Activated CD4-positive, alpha-beta T cell treated with anti-CD3 and anti-CD28 coated beads for 36 hours (primary cell): ENCODE measurements around the gene MRGPRG. TPM values are rescaled to one million over a fixed set of nuclear protein-coding genes. Genes with fewer than 3 reads are reported as not detected.

ENCODE experiments used
- ATAC-seq: fragments of 200-7000 bp; cut with Tn5 transposase; one replicate; pipeline ENCODE4 v1.10.0; 2021; ENCODE audit warnings: mild to moderate bottlenecking, moderate library complexity
- CTCF ChIA-PET: fragments of 350-600 bp; sonication (Branson Sonifier 250); formaldehyde crosslinking; loops from one replicate; lab custom pipeline; 2021; ENCODE audit warnings: antibody characterized with exemption; lab: Charles Lee
- POLR2A ChIA-PET: fragments of 350-600 bp; sonication (Branson Sonifier 250); formaldehyde crosslinking; loops from one replicate; lab custom pipeline; 2021; ENCODE audit warnings: antibody characterized with exemption, inconsistent platforms; lab: Charles Lee
- DNase-seq: peaks from one replicate; pipeline ENCODE4 v3.0.0-alpha.2; 2020
- H3K27ac Mint-ChIP-seq: one replicate; pipeline ENCODE4 v1.8.0; 2021; ENCODE audit warnings: mixed read lengths
- H3K27me3 Mint-ChIP-seq: one replicate; pipeline ENCODE4 v1.8.0; 2021; ENCODE audit warnings: mixed read lengths
- H3K36me3 Mint-ChIP-seq: one replicate; pipeline ENCODE4 v1.8.0; 2021; ENCODE audit warnings: low read depth, mixed read lengths
- H3K4me1 Mint-ChIP-seq: one replicate; pipeline ENCODE4 v1.8.0; 2021; ENCODE audit warnings: mixed read lengths
- H3K4me3 Mint-ChIP-seq: one replicate; pipeline ENCODE4 v1.8.0; 2021; ENCODE audit warnings: mild to moderate bottlenecking, moderate library complexity, mixed read lengths
- H3K9me3 Mint-ChIP-seq: one replicate; pipeline ENCODE4 v1.8.0; 2021; ENCODE audit warnings: low read depth, mixed read lengths
- intact Hi-C, 2 experiments: fragments of 100-400 bp; cut with DNase I in 1 of 2; cut with micrococcal nuclease in 1 of 2; formaldehyde crosslinking; loops; one replicate each; pipeline versions ENCODE4 v1.14.2 to v1.15.1; 2022 to 2024; cut with DNase I, micrococcal nuclease
- total RNA-seq, 2 experiments: library from RNA; stranded (reverse); gene quantifications; one replicate each; pipeline ENCODE4 v1.2.3, GENCODE V29; 2021

MRGPRG gene
- total RNA-seq, 2 experiments from 2014 or later, result not detected

DNA sequence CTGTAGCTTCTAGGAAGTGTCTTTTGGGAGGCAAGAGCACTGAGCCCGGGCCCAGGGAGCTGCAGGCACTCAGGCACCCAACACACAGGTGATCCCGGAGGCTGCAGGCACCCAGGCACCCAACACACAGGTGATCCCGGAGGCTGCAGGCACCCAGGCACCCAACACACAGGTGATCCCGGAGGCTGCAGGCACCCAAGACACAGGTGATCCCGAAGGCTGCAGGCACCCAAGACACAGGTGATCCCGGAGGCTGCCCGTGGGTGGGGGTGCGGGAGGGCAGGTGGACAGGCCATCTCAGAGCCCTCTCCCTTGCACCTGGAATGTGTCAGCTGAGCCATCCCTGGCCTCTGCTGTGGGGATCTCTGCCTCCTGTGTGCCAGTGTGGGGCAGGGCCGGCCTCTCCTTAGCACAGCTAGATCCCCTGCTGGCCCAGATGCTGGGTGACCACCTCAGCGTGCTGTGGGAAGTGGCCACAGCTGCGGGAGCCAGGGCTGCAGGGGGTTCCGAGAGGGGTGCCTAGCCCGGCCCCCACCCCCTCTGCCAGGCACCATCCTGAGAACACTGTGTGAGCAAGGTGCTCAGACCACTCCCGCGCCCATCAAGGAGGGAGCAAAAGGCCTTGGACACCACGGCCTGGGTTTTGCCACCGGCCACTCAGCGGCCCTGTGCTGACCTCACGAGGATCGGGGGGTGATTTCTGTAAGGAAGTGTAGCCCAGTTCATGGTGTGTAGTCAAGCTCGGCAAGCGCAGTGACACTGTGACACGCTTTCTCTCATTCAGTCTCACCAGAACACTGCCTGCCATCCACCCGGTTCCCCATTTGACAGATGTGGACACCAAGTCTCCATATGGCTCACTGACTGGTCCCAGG, 14.2 kb downstream of the MRGPRG start:
- no peak for ATAC-seq
- H3K27ac Mint-ChIP-seq, result no peak overlapping the region
- no peaks in the 10 kb centered on the region for H3K9me3 Mint-ChIP-seq
- ChIA-PET CTCF (interaction anchor here (0.6 kb wide), 1 partner anchor 51 kb away, joined by 3 read pairs; no protein-coding TSS in a partner anchor), POLR2A (no interaction called here)
- peaks cover 11% of the 10 kb centered on the region for H3K27me3 Mint-ChIP-seq
- H3K36me3 Mint-ChIP-seq, result no peaks in the 10 kb centered on the region
- no peak overlapping the region for H3K4me3 Mint-ChIP-seq
- H3K4me1 Mint-ChIP-seq, result no peaks in the 10 kb centered on the region
- intact Hi-C loops, result no loop called here
- DNase-seq, result no peak

DNA sequence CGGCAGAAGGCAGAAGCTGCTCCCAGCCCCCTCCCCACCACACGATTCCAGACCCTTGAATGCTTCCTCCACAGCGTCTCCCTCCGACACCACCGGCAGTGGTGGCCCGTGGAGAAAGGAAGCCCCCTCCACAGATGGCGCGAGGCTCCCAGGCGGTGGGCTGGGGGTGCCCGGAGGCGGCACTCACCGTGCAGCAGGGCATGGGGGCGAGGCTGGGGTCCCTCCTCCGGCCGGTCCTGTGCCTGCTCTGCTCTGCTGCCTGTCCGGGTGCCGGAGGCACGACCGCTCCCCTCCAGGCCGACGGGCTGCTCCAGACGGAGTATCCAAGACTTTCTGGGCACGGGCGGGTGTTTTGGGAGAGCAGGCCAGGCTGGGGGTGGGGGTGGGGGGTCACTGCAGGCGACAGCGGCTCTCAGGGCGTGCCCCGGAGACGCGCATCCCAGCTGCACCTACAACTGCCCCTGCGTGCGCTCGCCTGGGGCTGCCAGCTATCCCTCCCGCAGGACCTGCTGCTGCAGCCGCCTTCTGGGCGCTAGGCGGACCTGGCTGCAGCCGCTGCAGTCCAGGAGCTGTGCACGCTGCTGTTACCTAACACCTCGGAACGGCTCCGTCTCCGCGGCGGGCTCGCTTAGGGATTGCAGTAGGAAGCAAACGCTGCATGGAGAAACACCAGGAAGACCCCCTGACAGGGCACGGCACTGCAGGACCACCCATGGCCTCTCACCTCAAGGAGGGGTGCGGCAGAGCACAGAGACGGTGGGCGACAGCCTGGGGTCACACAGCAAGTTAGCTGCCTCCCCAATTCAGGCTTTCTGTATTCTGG, 15.2 kb downstream of the MRGPRG start:
- H3K4me3 Mint-ChIP-seq, result no peak overlapping the region
- ChIA-PET POLR2A (no interaction called here), CTCF (interaction anchor here (0.6 kb wide), 2 partner anchors 50 to 65 kb away, joined by 3 to 4 read pairs; no protein-coding TSS in a partner anchor)
- H3K4me1 Mint-ChIP-seq, result no peaks in the 10 kb centered on the region
- intact Hi-C loops, result no loop called here
- H3K36me3 Mint-ChIP-seq, result no peaks in the 10 kb centered on the region
- peaks cover 13% of the 10 kb centered on the region for H3K27me3 Mint-ChIP-seq
- H3K27ac Mint-ChIP-seq, result no peak overlapping the region
- no peak for ATAC-seq
- H3K9me3 Mint-ChIP-seq, result no peaks in the 10 kb centered on the region
- no peak for DNase-seq

DNA sequence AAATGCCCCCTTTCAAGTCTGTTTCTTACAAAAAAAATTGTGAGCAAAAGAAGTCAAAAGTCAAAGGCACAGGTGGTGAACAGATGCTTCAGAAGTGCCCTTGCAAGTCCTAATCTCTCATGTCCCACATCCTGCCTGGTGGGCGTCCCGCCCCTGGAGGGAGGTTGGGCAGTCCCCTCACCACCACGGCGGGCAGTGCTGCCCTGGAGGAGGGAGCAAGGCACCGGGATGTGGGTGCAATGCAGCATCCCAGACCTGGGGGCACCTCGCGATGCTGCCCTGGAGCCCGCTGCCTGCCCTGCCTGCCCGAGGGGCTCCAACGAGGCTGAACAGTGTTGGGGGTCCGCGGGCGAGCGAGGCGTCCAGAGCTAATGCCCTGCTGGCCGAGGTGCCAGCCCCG, 15.9 kb downstream of the MRGPRG start:
- POLR2A ChIA-PET, result no interaction called here
- CTCF ChIA-PET, result no interaction called here
- intact Hi-C loops, result no loop called here
- H3K4me1 Mint-ChIP-seq, result no peaks in the 10 kb centered on the region
- ATAC-seq (no peak), DNase-seq (no peak)
- H3K36me3 Mint-ChIP-seq, result no peaks in the 10 kb centered on the region
- H3K4me3 Mint-ChIP-seq, result no peak overlapping the region
- H3K27ac Mint-ChIP-seq, result no peak overlapping the region
- H3K9me3 Mint-ChIP-seq, result no peaks in the 10 kb centered on the region
- H3K27me3 Mint-ChIP-seq, result peaks cover 14% of the 10 kb centered on the region

DNA sequence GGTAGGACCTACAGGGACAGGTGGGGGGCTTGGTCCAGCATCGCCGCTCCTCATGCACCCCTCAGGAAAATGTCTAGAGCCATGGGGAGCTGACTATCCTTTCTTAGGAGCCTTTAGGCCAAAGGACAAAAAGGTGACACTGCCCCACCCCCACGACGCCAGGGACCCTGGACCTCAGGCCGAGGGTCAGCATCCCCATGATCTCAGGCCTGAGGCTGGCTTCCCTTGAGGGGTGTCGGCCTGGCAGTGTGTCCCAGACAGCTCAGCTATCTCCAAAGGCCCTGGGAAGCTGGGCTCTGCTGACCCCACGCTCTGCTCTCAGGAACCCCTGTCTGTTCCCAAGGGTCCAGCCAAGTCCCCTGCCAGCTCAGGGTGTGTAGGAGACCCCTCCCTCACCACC, 16.3 kb downstream of the MRGPRG start:
- no peaks in the 10 kb centered on the region for H3K9me3 Mint-ChIP-seq
- CTCF ChIA-PET, result no interaction called here

DNA sequence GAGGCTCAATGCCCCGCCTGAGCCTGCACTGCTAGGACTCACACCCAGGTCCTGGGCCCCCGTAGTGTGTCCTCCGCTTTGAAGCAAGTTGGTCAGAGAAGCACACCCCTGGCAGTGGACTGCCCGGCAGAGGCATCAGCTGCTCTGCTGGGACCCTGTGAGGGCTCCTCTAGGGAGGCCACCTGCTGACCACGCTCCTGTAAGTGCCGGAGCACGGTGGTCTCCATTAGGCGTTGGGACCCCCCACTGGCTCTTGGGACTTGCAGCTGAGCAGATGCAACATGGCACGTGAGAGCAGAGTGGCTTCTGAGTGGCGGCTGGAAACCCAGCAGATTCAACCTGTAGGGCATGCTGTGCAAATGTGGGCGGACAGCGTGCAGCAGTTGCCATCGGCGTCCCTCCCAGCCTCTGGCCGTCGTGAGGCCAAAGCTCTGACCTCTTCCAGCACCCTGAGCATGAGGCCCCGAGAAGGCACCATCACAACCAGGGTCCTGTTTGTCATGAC, 16.9 kb downstream of the MRGPRG start:
- ATAC-seq (no peak), DNase-seq (no peak)
- Mint-ChIP-seq H3K9me3 (no peaks in the 10 kb centered on the region), H3K4me3 (no peak overlapping the region), H3K27me3 (peaks cover 14% of the 10 kb centered on the region), H3K27ac (no peak overlapping the region), H3K4me1 (no peaks in the 10 kb centered on the region), H3K36me3 (no peaks in the 10 kb centered on the region)
- intact Hi-C loops, result no loop called here
- ChIA-PET POLR2A (no interaction called here), CTCF (no interaction called here)

More for the DNA sequence above, 16.3 kb downstream of the MRGPRG start:
- Mint-ChIP-seq H3K36me3 (no peaks in the 10 kb centered on the region), H3K27me3 (peaks cover 14% of the 10 kb centered on the region), H3K4me3 (no peak overlapping the region), H3K4me1 (no peaks in the 10 kb centered on the region), H3K27ac (no peak overlapping the region)
- POLR2A ChIA-PET, result no interaction called here
- intact Hi-C loops, result no loop called here
- ATAC-seq (no peak), DNase-seq (no peak)

DNA sequence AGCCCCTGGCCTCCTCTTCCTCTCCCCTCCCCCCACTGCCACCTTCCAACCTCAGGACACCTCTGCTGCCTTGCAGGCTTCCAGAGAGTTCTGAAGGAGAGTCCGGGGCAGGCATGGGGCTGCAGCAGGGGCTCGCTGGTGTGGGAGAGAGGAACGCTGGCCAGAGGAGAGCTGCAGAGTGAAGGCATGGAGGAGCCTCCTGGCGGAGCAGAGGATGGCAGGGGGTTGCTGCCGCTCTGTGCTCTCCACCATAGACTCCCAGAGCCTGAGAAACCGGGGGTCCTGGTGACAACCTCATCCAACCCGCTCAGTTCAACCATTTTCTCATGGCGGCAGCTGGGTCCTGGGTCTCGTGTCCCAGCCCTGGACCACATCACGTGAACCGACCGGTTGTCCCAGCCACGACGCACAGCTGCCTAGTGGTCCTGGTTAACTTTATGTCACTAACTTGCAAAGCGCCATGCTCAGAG, 17.5 kb downstream of the MRGPRG start:
- intact Hi-C loops, result no loop called here
- CTCF ChIA-PET, result no interaction called here
- no peak for ATAC-seq
- DNase-seq, result no peak
- POLR2A ChIA-PET, result no interaction called here
- no peaks in the 10 kb centered on the region for H3K4me1 Mint-ChIP-seq
- H3K36me3 Mint-ChIP-seq, result no peaks in the 10 kb centered on the region
- no peak overlapping the region for H3K4me3 Mint-ChIP-seq
- no peak overlapping the region for H3K27ac Mint-ChIP-seq
- H3K9me3 Mint-ChIP-seq, result no peaks in the 10 kb centered on the region
- H3K27me3 Mint-ChIP-seq, result peaks cover 14% of the 10 kb centered on the region

DNA sequence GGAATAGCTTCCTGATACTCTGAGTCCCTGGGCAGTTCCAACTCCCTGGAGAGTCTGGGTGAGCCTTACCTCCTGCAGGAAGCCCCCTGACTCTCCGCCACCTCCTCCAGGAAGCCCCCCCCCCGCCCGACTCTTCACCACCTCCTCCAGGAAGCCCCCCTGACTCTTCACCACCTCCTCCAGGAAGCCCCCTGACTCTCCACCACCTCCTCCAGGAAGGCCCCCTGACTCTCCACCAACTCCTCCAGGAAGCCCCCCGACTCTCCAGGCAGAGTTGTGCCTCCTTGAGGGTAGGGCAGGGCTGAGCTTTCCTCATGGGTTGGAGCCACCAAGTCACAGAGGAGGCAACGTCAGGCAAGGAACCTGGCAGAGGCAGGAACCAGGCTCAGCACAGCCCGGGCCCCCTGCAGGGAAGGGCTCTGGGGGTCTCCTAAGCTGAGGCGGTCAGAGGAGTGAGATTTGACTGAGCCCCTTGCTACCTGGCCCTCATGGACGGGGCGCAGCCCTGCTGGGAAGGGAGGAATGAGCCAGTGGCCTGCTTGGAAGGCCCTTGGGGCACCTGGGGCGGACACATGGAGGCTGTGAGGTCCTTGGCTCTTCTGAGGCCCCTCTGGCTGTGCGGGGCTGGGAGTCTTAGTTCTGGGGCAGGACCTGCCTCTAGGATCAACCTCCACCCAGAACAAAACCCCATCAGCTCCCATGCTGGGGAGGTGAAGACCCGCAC, 18.1 kb downstream of the MRGPRG start:
- Mint-ChIP-seq H3K36me3 (no peaks in the 10 kb centered on the region), H3K4me3 (no peak overlapping the region), H3K9me3 (no peaks in the 10 kb centered on the region), H3K4me1 (no peaks in the 10 kb centered on the region), H3K27me3 (peaks cover 14% of the 10 kb centered on the region), H3K27ac (no peak overlapping the region)
- DNase-seq (no peak), ATAC-seq (no peak)
- intact Hi-C loops, result no loop called here
- ChIA-PET CTCF (no interaction called here), POLR2A (interaction anchor here (0.7 kb wide), 1 partner anchor 20 kb away, joined by 3 read pairs; no protein-coding TSS in a partner anchor)

DNA sequence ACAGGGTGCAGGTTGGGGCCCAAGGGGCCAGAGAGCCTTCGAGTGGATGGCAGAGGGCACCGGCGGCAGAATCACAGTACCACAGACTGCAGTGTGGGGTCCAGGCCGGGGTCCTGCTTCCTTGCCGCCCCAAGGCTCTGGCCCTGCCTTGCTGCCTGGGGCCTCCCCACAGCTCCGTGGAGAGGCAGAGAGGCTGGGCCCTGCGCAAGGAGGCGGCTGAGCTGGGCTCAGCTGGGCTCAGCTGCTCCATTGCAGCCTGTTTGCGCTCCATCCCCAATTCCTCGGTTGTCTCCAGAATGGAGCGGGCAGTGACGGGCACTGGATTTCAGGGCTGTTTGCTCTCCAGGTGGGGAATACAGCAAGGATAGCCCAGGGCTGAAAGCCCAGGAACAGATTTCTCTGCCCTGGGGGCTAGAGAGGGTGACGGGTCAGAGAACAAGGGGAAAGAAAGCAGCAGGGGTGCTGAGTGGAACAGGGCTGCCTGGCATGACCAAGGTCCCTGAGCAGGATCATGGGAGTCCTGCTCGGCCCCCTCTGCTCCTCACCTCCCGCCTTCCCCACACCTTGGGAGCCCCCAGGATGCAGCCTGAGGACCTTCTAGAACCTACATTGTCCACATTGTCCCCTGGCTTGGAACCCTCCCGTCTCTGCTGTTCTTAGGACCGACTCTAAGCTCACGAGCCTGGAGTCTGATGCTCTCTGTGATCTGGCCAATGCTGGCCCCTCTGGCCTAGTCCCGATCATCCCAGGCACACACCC, 18.9 kb downstream of the MRGPRG start:
- no peak for DNase-seq
- Mint-ChIP-seq H3K9me3 (no peaks in the 10 kb centered on the region), H3K4me1 (no peaks in the 10 kb centered on the region), H3K27me3 (peaks cover 10% of the 10 kb centered on the region), H3K36me3 (no peaks in the 10 kb centered on the region), H3K27ac (no peak overlapping the region), H3K4me3 (no peak overlapping the region)
- intact Hi-C loops, result no loop called here
- POLR2A ChIA-PET, result interaction anchor here (0.7 kb wide), 1 partner anchor 21 kb away, joined by 3 read pairs; no protein-coding TSS in a partner anchor
- CTCF ChIA-PET, result no interaction called here
- no peak for ATAC-seq

DNA sequence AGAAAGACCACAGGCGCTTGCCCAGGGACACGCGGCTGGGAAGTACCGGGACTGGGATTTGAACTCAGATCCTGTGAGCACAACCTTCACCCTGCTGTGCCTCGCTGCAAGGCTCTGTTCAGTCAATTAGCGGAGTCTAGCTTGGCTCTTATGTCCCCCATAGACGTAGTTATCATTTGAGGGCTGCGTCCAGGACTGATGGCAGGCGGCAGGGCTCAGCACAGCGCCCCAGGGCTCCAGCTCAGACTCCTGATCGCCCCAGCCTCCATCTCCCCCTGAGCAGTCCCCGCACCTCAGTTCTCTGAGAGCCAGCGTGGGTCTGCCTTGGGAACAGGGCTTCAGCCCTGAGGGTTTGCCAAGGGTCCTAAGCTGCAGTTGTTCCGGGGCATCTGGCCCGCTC, 19.8 kb downstream of the MRGPRG start:
- ChIA-PET CTCF (no interaction called here), POLR2A (no interaction called here)
- H3K9me3 Mint-ChIP-seq, result no peaks in the 10 kb centered on the region
- ATAC-seq (no peak), DNase-seq (no peak)
- H3K36me3 Mint-ChIP-seq, result no peaks in the 10 kb centered on the region
- intact Hi-C loops, result no loop called here
- H3K27me3 Mint-ChIP-seq, result peaks cover 10% of the 10 kb centered on the region
- H3K4me3 Mint-ChIP-seq, result no peak overlapping the region
- no peak overlapping the region for H3K27ac Mint-ChIP-seq
- no peaks in the 10 kb centered on the region for H3K4me1 Mint-ChIP-seq

DNA sequence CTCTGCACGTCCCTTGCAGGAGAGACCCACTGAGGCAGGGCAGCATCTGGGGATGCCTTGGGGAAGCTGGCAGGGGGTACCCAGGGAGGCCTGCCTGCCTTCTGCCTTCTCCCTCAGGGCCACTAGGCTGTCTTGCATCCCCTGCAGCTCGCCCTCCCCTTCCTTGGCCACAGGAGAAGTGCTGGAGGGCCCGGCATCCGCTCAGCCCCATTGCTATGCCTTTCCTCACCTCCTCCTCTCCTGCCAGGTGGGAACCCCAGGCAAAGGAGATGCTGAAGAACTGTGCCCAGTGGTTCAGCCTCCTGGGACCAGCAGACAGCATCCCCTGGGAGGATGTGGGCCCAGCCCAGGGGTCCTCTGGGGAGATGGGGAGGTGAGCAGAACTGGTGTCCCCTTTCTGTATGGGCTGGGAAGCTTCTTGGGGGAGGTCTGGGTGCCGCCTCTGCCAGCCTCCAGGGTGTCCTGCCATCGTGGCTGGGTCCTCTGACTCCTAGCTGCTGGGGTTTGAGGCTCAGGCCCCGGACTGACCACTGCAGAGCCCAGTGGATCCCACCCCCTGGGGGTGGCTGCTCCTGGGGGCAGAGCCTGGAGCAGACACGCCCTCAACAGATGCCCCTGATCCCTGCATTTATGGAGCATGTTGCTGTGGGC, 20.6 kb downstream of the MRGPRG start:
- DNase-seq (no peak), ATAC-seq (no peak)
- Mint-ChIP-seq H3K27ac (no peak overlapping the region), H3K4me1 (no peaks in the 10 kb centered on the region), H3K9me3 (no peaks in the 10 kb centered on the region), H3K4me3 (no peak overlapping the region), H3K36me3 (no peaks in the 10 kb centered on the region), H3K27me3 (peaks cover 10% of the 10 kb centered on the region)
- ChIA-PET CTCF (interaction anchor here (0.5 kb wide), 1 partner anchor 218 kb away, joined by 3 read pairs; no protein-coding TSS in a partner anchor), POLR2A (interaction anchor here (0.6 kb wide), 1 partner anchor 11 kb away, joined by 4 read pairs; no protein-coding TSS in a partner anchor)
- intact Hi-C loops, result no loop called here
